Measurements from ENCODE around the gene CDKN2AIPNL.
"Not testable (repeated sequence)": the region's sequence is repeated elsewhere in the genome, so short reads cannot be mapped to it uniquely, and the experiment has no call there.

Gene CDKN2AIPNL

DNA sequence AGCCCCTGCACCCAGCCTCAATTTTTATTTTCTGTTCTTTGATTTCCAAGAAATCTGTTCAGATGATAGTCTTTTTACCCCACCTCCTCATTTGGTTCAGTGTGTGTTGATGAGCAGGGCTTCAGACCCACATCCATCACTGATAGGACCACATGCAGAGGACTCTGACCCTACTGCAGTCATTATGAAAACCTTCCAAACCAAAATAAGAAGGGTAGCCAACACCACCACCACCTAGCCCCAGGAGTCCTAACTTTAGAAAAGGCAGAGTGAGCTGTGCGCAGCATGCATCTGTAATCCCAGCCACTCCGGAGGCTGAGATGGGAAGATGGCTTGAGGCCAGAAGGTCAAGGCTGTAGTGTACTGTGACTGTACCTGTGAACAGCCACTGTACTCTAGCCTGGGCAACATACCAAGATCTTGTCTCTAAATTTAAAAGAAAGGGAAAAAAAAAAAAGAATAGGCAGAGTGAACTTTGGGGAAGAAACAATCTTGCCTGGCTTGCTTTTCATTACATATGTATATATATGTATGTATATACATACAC, 13.0 kb downstream of the CDKN2AIPNL start:
- no peak for DNase-seq (ENCODE audit: low spot score)
- TF ChIP-seq, protein P1, sequence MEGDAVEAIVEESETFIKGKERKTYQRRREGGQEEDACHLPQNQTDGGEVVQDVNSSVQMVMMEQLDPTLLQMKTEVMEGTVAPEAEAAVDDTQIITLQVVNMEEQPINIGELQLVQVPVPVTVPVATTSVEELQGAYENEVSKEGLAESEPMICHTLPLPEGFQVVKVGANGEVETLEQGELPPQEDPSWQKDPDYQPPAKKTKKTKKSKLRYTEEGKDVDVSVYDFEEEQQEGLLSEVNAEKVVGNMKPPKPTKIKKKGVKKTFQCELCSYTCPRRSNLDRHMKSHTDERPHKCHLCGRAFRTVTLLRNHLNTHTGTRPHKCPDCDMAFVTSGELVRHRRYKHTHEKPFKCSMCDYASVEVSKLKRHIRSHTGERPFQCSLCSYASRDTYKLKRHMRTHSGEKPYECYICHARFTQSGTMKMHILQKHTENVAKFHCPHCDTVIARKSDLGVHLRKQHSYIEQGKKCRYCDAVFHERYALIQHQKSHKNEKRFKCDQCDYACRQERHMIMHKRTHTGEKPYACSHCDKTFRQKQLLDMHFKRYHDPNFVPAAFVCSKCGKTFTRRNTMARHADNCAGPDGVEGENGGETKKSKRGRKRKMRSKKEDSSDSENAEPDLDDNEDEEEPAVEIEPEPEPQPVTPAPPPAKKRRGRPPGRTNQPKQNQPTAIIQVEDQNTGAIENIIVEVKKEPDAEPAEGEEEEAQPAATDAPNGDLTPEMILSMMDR (IDR thresholded peaks at IDR 0.05; ENCODE audit: extremely low read depth, missing control alignments): no peak

DNA sequence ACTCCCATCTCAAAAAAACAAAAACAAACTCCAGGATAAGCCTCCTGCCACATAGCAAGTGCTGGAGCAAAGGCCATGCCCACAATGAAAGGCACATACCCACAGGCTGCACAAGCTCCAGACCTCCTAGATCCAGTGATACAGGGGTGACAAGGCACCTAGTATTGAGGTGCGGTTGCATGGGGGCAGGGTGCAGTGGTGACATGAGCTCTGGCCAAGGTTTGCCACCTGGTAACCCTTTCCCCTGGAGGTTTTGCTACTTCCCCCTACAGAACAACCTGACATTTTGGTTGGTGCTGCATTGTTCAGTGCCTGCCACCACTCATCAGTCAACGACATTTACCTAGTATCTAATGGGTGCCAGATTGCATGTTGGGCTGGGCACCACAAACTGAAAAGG, 14.5 kb downstream of the CDKN2AIPNL start:
- TF ChIP-seq, protein P1 (IDR thresholded peaks at IDR 0.05; ENCODE audit: extremely low read depth, missing control alignments): no peak
- no peak for DNase-seq (ENCODE audit: low spot score)

DNA sequence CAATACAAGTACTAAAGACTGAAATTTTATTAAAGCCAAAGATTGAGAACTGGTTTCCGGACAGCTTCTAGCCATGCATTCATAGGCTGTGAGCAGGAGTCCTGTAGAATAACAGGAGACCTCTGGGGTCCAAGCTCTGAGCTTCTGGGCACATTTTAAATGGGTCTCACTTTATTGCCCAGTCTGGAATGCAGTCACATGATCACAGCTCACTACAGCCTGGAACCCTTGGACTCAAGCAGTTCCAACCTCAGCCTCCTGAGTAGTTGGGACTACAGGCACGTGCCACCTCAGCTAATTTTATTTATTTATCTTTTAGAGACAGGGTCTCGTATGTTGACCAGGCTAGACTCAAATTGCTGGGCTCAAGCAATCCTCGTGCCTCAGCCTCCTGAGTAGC, 15.4 kb downstream of the CDKN2AIPNL start:
- DNase-seq (ENCODE audit: low spot score): no peak
- TF ChIP-seq, protein P1 (IDR thresholded peaks at IDR 0.05; ENCODE audit: extremely low read depth, missing control alignments): no peak

DNA sequence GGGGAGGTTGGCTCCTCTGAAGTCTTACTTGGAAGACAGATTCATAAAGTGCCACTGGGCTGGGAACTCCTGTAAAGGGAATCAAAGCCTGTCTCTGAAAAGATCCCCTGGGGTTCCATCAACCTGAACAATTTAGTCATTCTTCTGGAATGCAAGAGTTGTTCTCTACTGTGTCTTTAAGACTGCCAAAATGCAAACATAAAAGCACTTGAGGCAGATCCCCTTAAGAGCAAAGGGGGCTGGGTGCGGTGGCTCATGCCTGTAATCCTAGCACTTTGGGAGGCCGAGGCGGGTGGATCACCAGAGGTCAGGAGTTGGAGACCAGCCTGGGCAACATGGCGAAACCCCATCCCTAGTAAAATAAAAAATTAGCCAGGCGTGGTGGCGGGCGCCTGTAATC, 16.7 kb downstream of the CDKN2AIPNL start:
- TF ChIP-seq, protein P1 (IDR thresholded peaks at IDR 0.05; ENCODE audit: extremely low read depth, missing control alignments): no peak
- DNase-seq (ENCODE audit: low spot score): no peak

- TF ChIP-seq, protein P1 (IDR thresholded peaks at IDR 0.05; ENCODE audit: extremely low read depth, missing control alignments): no peak
- DNase-seq (ENCODE audit: low spot score): no peak
Measured at GRCh38 chr5:134392301-134392700, 19.4 kb downstream of the CDKN2AIPNL start.

GRCh38 chr5:134387443-134387842, 24.2 kb downstream of the CDKN2AIPNL start:
- no peak for DNase-seq (ENCODE audit: low spot score)
- TF ChIP-seq, protein P1 (IDR thresholded peaks at IDR 0.05; ENCODE audit: extremely low read depth, missing control alignments): no peak

DNA sequence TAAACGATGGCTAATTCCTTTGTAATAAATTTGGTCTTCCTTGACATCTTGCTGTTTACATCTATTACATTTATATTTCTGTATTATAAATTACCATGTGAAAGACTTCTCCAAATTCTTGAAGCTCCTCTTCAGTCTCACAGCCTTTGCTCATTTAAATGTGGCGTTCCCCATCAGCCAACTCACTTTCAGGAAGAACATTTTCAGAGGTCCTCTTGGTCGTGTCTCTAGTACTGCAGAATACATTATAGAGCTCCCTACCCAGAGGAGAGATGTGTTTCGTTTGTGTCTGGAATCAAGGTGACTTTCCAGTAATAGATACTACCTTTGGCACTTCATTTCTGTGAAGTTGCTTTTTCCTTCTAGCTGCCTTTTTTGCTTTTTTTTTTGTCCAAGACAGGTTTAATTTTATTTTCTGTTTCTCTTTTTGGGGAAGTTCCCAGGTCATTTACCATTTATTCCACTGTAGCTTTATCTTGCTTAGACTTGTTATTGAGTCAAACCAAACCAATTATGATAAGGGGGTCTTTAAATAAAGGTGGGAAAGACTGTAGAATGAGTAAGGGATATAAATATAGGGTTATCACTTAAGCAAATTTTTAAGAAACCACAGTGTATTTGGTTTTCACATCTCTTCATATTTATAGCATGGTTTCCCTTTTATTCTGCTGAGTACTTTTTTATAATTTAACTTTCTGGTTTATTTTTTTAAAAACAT, 27.5 kb downstream of the CDKN2AIPNL start:
- TF ChIP-seq, protein P1 (IDR thresholded peaks at IDR 0.05; ENCODE audit: extremely low read depth, missing control alignments): no peak
- DNase-seq (ENCODE audit: low spot score): peak; percentile 22

GRCh38 chr5:134382204-134382603, 29.5 kb downstream of the CDKN2AIPNL start:
- DNase-seq (ENCODE audit: low spot score): not testable (repeated sequence)

Data from GM20000 (cell line).